Vagina (tissue), 2 donors: ENCODE measurements around the gene CSTPP1. TPM values are rescaled to one million over a fixed set of nuclear protein-coding genes. Genes with fewer than 3 reads are reported as not detected.

Experiments
- DNase-seq, 2 donors: peaks; one replicate each; pipeline ENCODE4 v3.0.0-alpha.2; 2017; ENCODE audit errors: extremely low spot score in 2 of 2
- H3K27ac ChIP-seq: fragments of 200-600 bp; sonication (generic); one replicate; pipeline ENCODE4 v1.5.1; 2019
- H3K27me3 ChIP-seq: fragments of 200-600 bp; sonication (generic); one replicate; pipeline ENCODE4 v1.5.1; 2019
- H3K36me3 ChIP-seq, 2 donors: fragments of 200-600 bp; sonication (generic); one replicate each; pipeline ENCODE4 v1.5.1; 2017 to 2019
- H3K4me1 ChIP-seq: fragments of 200-600 bp; sonication (generic); one replicate; pipeline ENCODE4 v1.5.1; 2019
- H3K4me3 ChIP-seq, 2 donors: fragments of 200-600 bp; sonication (generic); 1 replicate in 1 of 2; 2 replicates in 1 of 2; pipeline ENCODE4 v1.5.1; 2016 to 2019
- H3K9me3 ChIP-seq: fragments of 200-600 bp; sonication (generic); one replicate; pipeline ENCODE4 v1.5.1; 2019
- POLR2A ChIP-seq, 2 donors: fragments of 450-650 bp; IDR thresholded peaks; one replicate each; pipeline ENCODE4 v1.6.1; 2017; ENCODE audit warnings: antibody characterized with exemption in 2 of 2, mild to moderate bottlenecking in 2 of 2, moderate library complexity in 2 of 2
- POLR2AphosphoS5 ChIP-seq, 2 donors: sonication (generic); formaldehyde crosslinking; IDR thresholded peaks; one replicate each; pipeline ENCODE4 v1.9.0; 2017; ENCODE audit warnings: antibody characterized with exemption in 2 of 2, mild to moderate bottlenecking in 2 of 2, low read depth in 1 of 2; ENCODE audit not compliant: insufficient read depth in 1 of 2
- intact Hi-C: fragments of 100-400 bp; cut with DNase I; formaldehyde crosslinking; loops from one replicate; pipeline ENCODE4 v1.15.1; 2023
- total RNA-seq: library from RNA; depleted of rRNA; stranded (reverse); fragments of >200 nt; gene quantifications from one replicate; pipeline ENCODE4 v1.2.3, GENCODE V29; 2016
- TF ChIP-seq, protein P1 (sequence below), 3 experiments: fragments of 450-650 bp in 2 of 3; fragments of 200-600 bp in 1 of 3; sonication (generic) in 1 of 3; IDR thresholded peaks; one replicate each; pipeline ENCODE4 v1.5.1; 2017 to 2019; ENCODE audit warnings: antibody characterized with exemption in 3 of 3, mild to moderate bottlenecking in 2 of 3, moderate library complexity in 2 of 3

CSTPP1 gene
- total RNA-seq, 1 donor from 2014 or later, result 30.7 TPM

DNA sequence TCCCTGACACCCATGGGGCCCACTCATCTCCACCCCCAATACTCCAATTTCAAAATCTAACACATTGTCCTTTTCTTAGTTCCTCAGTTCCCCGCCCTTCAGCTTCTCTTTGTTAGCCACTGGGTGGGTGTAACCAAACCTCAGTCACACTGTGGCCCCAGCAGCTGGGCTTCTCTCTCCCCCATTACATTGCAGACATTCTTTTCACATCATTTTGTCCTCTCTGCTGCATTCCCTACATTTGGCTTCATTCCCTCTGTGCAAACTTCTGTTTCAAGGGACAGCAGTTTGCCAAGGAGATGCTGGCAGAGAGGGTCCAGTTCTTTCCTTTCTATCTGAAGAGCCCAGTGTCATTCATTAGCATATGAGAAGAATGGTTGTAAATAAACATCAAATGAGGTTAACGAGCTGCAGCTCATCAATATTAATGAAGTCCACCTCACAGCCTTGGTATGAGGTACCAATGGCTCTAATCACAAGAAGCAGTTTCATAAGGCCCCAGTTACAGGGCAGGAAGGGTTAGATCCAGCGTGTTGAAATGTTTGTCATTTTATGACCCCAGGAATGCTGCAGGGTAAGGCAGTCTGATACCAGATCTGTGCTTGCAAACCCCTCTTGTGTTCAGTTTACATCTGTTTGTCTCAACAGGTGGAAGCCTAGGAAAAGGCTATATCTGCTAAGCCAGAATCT, 167.8 kb downstream of the CSTPP1 start:
- no peaks in the 10 kb centered on the region for H3K27me3 ChIP-seq
- no peaks in the 10 kb centered on the region for H3K36me3 ChIP-seq
- H3K9me3 ChIP-seq, result no peaks in the 10 kb centered on the region
- intact Hi-C loops, result no loop called here
- no peaks in the 10 kb centered on the region for H3K4me1 ChIP-seq
- no peak overlapping the region for H3K27ac ChIP-seq
- H3K4me3 ChIP-seq, result no peak overlapping the region
- TF ChIP-seq, protein P1, sequence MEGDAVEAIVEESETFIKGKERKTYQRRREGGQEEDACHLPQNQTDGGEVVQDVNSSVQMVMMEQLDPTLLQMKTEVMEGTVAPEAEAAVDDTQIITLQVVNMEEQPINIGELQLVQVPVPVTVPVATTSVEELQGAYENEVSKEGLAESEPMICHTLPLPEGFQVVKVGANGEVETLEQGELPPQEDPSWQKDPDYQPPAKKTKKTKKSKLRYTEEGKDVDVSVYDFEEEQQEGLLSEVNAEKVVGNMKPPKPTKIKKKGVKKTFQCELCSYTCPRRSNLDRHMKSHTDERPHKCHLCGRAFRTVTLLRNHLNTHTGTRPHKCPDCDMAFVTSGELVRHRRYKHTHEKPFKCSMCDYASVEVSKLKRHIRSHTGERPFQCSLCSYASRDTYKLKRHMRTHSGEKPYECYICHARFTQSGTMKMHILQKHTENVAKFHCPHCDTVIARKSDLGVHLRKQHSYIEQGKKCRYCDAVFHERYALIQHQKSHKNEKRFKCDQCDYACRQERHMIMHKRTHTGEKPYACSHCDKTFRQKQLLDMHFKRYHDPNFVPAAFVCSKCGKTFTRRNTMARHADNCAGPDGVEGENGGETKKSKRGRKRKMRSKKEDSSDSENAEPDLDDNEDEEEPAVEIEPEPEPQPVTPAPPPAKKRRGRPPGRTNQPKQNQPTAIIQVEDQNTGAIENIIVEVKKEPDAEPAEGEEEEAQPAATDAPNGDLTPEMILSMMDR (IDR thresholded peaks at IDR 0.05), result no peak
- no peak for TF ChIP-seq POLR2A (IDR thresholded peaks at IDR 0.05)
- no peak for TF ChIP-seq POLR2AphosphoS5 (IDR thresholded peaks at IDR 0.05; ENCODE audit: insufficient read depth in 1 of 2, low read depth in 1 of 2)
- DNase-seq, result no peak

DNA sequence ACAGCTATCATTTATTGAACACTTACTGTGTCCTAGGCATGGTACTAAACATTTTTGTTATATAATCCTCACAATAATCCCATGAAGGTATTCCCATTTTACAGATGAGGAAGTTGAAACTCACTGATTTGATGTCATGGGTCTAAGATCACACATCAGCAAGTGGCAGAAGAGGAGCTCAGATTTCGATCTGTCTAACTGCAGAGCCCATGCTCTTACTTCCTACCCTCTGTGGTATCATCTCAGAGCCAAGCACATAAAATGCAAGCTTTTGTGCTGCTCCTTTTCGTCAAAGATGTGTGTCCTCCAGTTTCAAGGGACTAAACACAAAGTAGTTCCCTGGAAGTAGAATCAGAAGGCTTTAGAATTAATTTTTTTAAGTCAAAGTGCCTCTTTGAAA, 169.0 kb downstream of the CSTPP1 start:
- H3K4me3 ChIP-seq, result no peak overlapping the region
- H3K27ac ChIP-seq, result no peak overlapping the region
- DNase-seq, result no peak
- intact Hi-C loops, result no loop called here
- no peaks in the 10 kb centered on the region for H3K27me3 ChIP-seq
- no peaks in the 10 kb centered on the region for H3K36me3 ChIP-seq
- H3K4me1 ChIP-seq, result no peaks in the 10 kb centered on the region
- TF ChIP-seq POLR2AphosphoS5 (IDR thresholded peaks at IDR 0.05; ENCODE audit: insufficient read depth in 1 of 2, low read depth in 1 of 2) (no peak), POLR2A (IDR thresholded peaks at IDR 0.05) (no peak)
- TF ChIP-seq, protein P1 (IDR thresholded peaks at IDR 0.05), result no peak
- no peaks in the 10 kb centered on the region for H3K9me3 ChIP-seq

DNA sequence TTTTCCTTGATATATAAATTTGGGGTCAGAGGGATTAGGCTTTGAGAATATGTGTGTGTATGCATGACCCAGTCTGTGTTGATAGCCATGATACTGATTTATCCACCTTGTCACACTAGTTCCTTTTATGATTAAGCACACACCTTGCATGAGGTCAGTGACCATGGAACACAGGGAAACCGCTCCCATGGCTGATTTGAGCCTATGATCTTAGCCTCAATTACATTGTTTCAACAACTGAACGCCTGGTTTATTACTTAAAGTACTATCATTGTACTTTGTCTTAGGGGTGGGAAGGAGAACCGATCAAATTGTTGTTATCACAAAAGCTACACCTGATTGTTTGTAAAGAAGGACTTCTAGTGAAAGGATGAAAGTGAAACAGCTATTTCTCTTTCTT, 169.4 kb downstream of the CSTPP1 start:
- no peaks in the 10 kb centered on the region for H3K36me3 ChIP-seq
- H3K27me3 ChIP-seq, result no peaks in the 10 kb centered on the region
- no peak overlapping the region for H3K27ac ChIP-seq
- H3K4me3 ChIP-seq, result no peak overlapping the region
- H3K9me3 ChIP-seq, result no peaks in the 10 kb centered on the region
- TF ChIP-seq, protein P1 (IDR thresholded peaks at IDR 0.05), result no peak
- no peak for TF ChIP-seq POLR2A (IDR thresholded peaks at IDR 0.05)
- no peak for TF ChIP-seq POLR2AphosphoS5 (IDR thresholded peaks at IDR 0.05; ENCODE audit: insufficient read depth in 1 of 2, low read depth in 1 of 2)
- intact Hi-C loops, result no loop called here
- DNase-seq, result no peak
- H3K4me1 ChIP-seq, result no peaks in the 10 kb centered on the region

DNA sequence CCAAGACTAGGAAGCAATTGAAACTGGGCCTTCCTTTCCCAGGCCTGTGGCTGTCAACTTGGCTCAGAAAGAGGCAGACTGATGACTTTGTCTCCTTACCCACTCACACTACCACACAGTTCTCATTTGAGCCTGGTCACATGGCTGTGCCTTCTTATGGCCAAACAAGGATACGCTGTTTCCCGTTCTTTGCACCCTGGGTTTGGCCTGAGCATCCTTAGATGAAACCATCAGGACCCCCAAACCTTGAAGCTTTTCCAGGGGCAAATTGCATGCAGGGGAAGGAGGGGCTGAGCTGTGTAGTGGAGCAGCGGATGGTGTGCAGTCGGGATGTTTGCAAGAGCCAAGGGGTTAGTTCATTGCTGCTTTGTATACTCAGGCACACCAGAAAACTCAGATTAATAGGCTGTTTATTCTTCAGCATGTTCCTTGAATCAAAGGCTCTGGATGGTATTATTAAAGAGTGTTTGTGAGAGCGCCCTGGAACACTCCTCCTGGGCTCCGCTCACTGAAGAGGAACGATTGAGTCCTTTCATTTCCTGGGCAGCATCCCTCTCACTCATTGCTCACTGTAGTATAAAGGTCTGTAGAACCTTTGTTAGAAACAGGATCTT, 170.3 kb downstream of the CSTPP1 start:
- no peaks in the 10 kb centered on the region for H3K36me3 ChIP-seq
- H3K4me3 ChIP-seq, result no peak overlapping the region
- no peak for TF ChIP-seq POLR2AphosphoS5 (IDR thresholded peaks at IDR 0.05; ENCODE audit: insufficient read depth in 1 of 2, low read depth in 1 of 2)
- TF ChIP-seq POLR2A (IDR thresholded peaks at IDR 0.05), result no peak
- TF ChIP-seq, protein P1 (IDR thresholded peaks at IDR 0.05), result no peak
- H3K27ac ChIP-seq, result no peak overlapping the region
- H3K9me3 ChIP-seq, result no peaks in the 10 kb centered on the region
- H3K27me3 ChIP-seq, result no peaks in the 10 kb centered on the region
- H3K4me1 ChIP-seq, result no peaks in the 10 kb centered on the region
- intact Hi-C loops, result no loop called here
- no peak for DNase-seq

DNA sequence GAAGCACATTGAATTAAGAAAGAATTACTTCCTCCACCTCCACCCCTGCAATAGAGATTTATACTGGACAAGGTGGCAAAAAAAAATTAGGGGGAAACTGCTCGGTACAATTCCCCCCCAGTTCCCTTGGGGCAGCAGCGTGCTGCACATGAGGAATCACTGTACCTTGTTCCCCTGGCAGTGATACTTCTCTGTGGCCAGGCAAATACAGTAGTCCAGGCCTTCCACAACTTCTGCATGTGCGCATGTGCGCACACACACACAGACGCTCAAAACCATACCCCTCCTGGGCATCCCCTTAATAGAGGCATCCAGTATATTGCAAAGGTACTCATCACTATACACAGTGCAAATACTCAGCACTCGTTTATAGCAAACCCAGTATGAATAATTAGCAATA, 171.2 kb downstream of the CSTPP1 start:
- TF ChIP-seq, protein P1 (IDR thresholded peaks at IDR 0.05), result no peak
- TF ChIP-seq POLR2AphosphoS5 (IDR thresholded peaks at IDR 0.05; ENCODE audit: insufficient read depth in 1 of 2, low read depth in 1 of 2), result no peak
- TF ChIP-seq POLR2A (IDR thresholded peaks at IDR 0.05), result no peak
- Histone ChIP-seq H3K9me3 (no peaks in the 10 kb centered on the region), H3K4me1 (no peaks in the 10 kb centered on the region), H3K4me3 (no peak overlapping the region), H3K27me3 (no peaks in the 10 kb centered on the region), H3K36me3 (no peaks in the 10 kb centered on the region), H3K27ac (no peak overlapping the region)
- DNase-seq, result no peak
- intact Hi-C loops, result no loop called here
